GM18498 (cell line): ENCODE results near the gene OR2K2.
"Not testable (repeated sequence)": the region's sequence is repeated elsewhere in the genome, so short reads cannot be mapped to it uniquely, and the experiment has no call there.

Source experiments
- ATAC-seq: cut with Tn5 transposase; IDR thresholded peaks from one replicate; pipeline ENCODE4 v1.9.1; 2021; ENCODE audit warnings: mild to moderate bottlenecking, moderate library complexity; ENCODE audit not compliant: unreplicated experiment

The OR2K2 gene, protein sequence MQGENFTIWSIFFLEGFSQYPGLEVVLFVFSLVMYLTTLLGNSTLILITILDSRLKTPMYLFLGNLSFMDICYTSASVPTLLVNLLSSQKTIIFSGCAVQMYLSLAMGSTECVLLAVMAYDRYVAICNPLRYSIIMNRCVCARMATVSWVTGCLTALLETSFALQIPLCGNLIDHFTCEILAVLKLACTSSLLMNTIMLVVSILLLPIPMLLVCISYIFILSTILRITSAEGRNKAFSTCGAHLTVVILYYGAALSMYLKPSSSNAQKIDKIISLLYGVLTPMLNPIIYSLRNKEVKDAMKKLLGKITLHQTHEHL

GRCh38 chr9:111330124-111330523 is at the start of gene OR2K2:
Gene OR2K2, minus strand, starts transcription at chr9:111330224. Its CDS starts 1,791 bp downstream, at chr9:111328433.
- ATAC-seq, result no peak

GRCh38 chr9:111375817-111376564 is 46.0 kb upstream of the OR2K2 start:
- no peak for ATAC-seq

DNA sequence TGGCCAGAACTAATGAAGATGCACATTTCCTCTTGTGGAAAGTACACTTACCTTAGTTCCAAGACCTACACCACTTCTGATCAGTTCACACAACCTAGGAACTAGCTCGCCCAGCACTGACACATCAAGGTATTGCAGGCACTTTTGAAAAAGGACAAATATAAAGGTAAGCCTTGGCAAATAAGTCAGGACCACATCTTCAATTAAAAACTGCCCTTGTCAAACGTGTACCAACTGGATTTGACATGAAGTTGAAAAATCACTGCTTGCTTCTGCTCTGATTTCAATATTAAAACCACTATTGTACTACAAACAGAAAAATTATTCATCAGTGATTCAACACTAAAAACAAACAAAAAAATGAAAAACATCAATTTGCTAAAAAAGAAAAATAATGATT is 45.0 kb upstream of the OR2K2 start:
- ATAC-seq, result no peak

DNA sequence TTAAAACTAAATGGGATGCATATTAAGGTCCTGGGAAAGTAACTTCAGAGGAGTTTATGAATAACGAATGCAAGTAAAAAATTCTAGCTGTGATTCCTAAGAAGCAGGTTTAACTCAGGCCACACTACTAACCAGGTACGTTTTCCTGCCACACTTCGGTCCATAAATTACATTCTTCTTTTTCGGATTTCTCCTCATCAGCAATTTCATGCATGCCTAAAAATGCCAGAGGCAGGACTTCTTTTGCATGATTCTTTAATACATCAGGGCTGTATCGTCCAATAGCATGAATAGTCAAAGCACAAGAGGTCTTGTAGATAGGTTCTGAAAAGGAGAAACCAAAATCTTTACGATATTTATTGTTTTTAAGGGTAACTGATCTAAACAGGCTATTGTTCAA is 42.3 kb upstream of the OR2K2 start:
- ATAC-seq, result no peak

GRCh38 chr9:111366978-111367377 is 37.0 kb upstream of the OR2K2 start:
- no peak for ATAC-seq

- no peak for ATAC-seq
Measured at GRCh38 chr9:111362526-111362925, 32.5 kb upstream of the OR2K2 start.

DNA sequence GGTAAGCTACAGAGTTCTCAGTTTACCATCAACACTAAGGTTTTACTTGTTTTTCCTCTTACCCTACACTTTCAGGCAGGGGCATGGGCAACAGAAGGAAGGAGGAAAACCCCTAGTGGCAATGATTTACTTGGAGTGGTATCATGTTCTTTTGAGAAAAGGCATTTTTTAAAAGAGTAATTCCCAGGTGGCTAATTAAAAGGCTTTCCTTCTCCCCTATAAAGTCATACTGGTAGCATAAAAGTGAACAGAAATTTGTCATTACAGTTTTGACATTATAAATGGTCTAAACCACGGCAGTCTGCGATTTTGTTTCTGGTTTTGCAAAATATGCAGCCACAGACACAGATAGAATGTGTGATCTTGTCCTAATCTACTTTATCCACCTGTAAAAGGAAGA is 30.9 kb upstream of the OR2K2 start:
- ATAC-seq, result no peak

- ATAC-seq, result no peak
Measured at GRCh38 chr9:111356481-111357244, 26.6 kb upstream of the OR2K2 start.

- ATAC-seq, result no peak
Measured at GRCh38 chr9:111352545-111352944, 22.5 kb upstream of the OR2K2 start.

GRCh38 chr9:111350556-111350955 is 20.5 kb upstream of the OR2K2 start:
- no peak for ATAC-seq

GRCh38 chr9:111349766-111350165 is 19.7 kb upstream of the OR2K2 start:
- ATAC-seq, result no peak

DNA sequence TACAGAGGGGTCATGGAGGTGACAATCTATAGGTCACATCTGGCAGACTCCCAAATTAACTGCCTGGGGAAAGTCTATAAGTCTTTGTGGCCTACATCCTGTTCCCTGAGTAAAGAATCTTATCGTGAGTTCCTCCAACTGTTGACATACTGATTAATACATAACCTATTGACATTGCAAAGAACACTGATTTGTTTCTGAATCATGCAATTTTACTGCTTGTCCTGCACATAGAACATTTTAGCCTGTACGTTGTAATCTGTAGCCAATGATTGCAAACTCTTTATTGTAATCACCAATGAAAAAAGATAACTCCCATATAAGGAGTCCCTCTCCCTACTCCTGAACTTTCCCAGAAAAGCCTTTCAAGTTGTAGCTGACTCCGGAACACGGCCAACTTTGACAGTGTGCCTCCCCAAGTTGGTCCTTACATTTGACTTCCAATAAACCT is 18.8 kb upstream of the OR2K2 start:
- ATAC-seq, result no peak

GRCh38 chr9:111334318-111334863 is 4.4 kb upstream of the OR2K2 start:
- not testable (repeated sequence) for ATAC-seq

GRCh38 chr9:111320631-111321030 is 9.4 kb downstream of the OR2K2 start:
- ATAC-seq, result no peak

GRCh38 chr9:111316796-111317195 is 13.2 kb downstream of the OR2K2 start:
- no peak for ATAC-seq

- ATAC-seq, result no peak
Measured at GRCh38 chr9:111305914-111306313, 24.1 kb downstream of the OR2K2 start.

- ATAC-seq, result not testable (repeated sequence)
Measured at GRCh38 chr9:111304000-111304399, 26.0 kb downstream of the OR2K2 start.

- ATAC-seq, result no peak
Measured at GRCh38 chr9:111301195-111301594, 28.8 kb downstream of the OR2K2 start.

DNA sequence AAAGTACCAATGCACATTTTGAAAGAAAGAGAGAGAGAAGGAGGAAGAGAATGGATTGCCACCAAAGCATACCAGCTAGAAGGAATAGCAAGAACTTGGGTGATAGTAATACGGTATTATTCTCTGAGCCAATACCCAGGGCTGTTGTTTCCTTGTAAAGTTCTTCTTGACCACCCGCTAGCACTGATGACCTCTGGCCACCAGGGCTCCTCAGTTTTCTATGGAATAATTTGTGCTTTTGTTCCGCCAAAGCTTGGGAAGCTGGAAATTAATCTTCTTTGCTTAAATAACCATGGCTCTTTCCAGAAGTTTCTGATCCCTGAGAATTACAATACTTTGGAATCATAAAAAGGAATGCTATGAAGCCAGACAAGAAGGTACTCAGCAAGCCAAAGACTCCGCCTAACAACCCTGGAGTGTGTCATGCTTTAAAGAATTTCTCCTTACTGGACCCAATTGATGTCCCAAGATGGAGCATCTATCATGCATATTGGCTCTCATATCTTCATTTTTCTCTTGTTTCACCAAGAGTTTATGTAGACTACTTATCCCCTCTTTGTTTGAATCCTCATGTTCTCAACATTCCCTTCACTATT is 29.8 kb downstream of the OR2K2 start:
- no peak for ATAC-seq

DNA sequence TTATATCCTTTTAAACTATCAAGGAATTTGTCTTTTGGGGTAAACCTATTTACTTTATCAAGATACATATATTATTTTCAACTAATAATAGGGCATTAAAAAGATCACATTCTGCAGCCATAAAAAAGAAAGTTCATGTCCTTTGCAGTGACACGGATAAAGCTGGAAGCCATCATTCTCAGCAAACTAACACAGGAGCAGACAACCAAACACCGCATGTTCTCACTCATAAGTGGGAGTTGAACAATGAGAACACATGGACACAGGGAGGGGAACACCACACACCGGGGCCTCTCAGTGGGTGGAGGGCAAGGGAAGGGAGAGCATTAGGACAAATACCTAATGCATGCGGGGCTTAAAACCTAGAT is 30.4 kb downstream of the OR2K2 start:
- ATAC-seq, result not testable (repeated sequence)
